Calu3 (cell line): ENCODE results near the gene WASHC1. TPM values are rescaled to one million over a fixed set of nuclear protein-coding genes. Genes with fewer than 3 reads are reported as not detected.
"Not testable (repeated sequence)": the region's sequence is repeated elsewhere in the genome, so short reads cannot be mapped to it uniquely, and the experiment has no call there.

Experiments used
- Bru-seq: library from RNA; stranded (reverse); fragments of 400-500 nt; gene quantifications from one replicate; lab custom pipeline; 2021; lab: Mats Ljungman, UMichigan
- BruChase-seq, 2 experiments: library from RNA; stranded (reverse); fragments of 400-500 nt; gene quantifications; one replicate each; lab custom pipeline; 2021; lab: Mats Ljungman, UMichigan
- BruUV-seq: library from RNA; stranded (reverse); fragments of 400-500 nt; replicated peaks from 2 replicates; lab custom pipeline; 2021; lab: Mats Ljungman, UMichigan
- CTCF ChIA-PET: fragments of 300-600 bp; sonication (Branson Sonifier 250); formaldehyde crosslinking; loops from one replicate; lab custom pipeline; 2022; ENCODE audit warnings: antibody characterized with exemption; lab: Charles Lee
- DNase-seq: peaks from one replicate; pipeline ENCODE4 v3.0.0; 2022
- H3K27ac Mint-ChIP-seq: one replicate; pipeline ENCODE4 v1.8.0; 2022; ENCODE audit warnings: mixed read lengths; ENCODE audit not compliant: unreplicated experiment
- H3K27me3 Mint-ChIP-seq: one replicate; pipeline ENCODE4 v1.8.0; 2022; ENCODE audit warnings: mixed read lengths; ENCODE audit not compliant: unreplicated experiment
- H3K36me3 Mint-ChIP-seq: one replicate; pipeline ENCODE4 v1.8.0; 2022; ENCODE audit warnings: mild to moderate bottlenecking, moderate library complexity, mixed read lengths; ENCODE audit not compliant: insufficient read depth, unreplicated experiment
- H3K4me1 Mint-ChIP-seq: one replicate; pipeline ENCODE4 v1.8.0; 2022; ENCODE audit warnings: mild to moderate bottlenecking, low read depth, mixed read lengths; ENCODE audit not compliant: unreplicated experiment
- H3K4me3 Mint-ChIP-seq: one replicate; pipeline ENCODE4 v1.8.0; 2022; ENCODE audit warnings: mild to moderate bottlenecking, low read depth, moderate library complexity, mixed read lengths; ENCODE audit not compliant: unreplicated experiment
- H3K9me3 Mint-ChIP-seq: one replicate; pipeline ENCODE4 v1.8.0; 2022; ENCODE audit warnings: low read depth, mixed read lengths; ENCODE audit not compliant: unreplicated experiment
- intact Hi-C: fragments of 100-400 bp; cut with micrococcal nuclease; formaldehyde crosslinking; loops from one replicate; pipeline ENCODE4 v1.10.0; 2022; ENCODE audit not compliant: unreplicated experiment
- long read RNA-seq: library from polyadenylated mRNA; stranded (forward); transcript quantifications from one replicate; pipeline ENCODE4 v2.0.0, GENCODE V29; 2022
- total RNA-seq: library from RNA; stranded (reverse); gene quantifications from 2 replicates; pipeline ENCODE4 v1.2.3, GENCODE V29; 2022

Gene WASHC1
- 14.4 and 17.2 TPM in 2 replicates for total RNA-seq
- Bru-seq, nascent RNA, result percentile 56 among the genes with signal in this experiment
- percentile 67 among the genes with signal in this experiment for BruChase-seq, experiment 1, labeled RNA remaining after a 6-hour chase
- BruChase-seq, experiment 2, labeled RNA remaining after a 2-hour chase, result percentile 71 among the genes with signal in this experiment
- long read RNA-seq, partial matches to known transcripts, result 5 of 24 reads
- long read RNA-seq, other reads (novel, unspliced or antisense), result 19 of 24 reads

- BruUV-seq, H3K27me3 Mint-ChIP-seq, intact Hi-C loops, H3K9me3 Mint-ChIP-seq, H3K4me3 Mint-ChIP-seq, H3K4me1 Mint-ChIP-seq, DNase-seq, CTCF ChIA-PET, H3K36me3 Mint-ChIP-seq, H3K27ac Mint-ChIP-seq: not testable (repeated sequence)
These were observed at the start of gene WASHC1 for GRCh38 chr9:29356-29755. Gene WASHC1 (minus strand): TSS chr9:29456. CDS start chr9:24999, 4,457 bp downstream.

GRCh38 chr9:78333-78732 is 49.1 kb upstream of the WASHC1 start:
- H3K9me3 Mint-ChIP-seq, DNase-seq, H3K36me3 Mint-ChIP-seq, CTCF ChIA-PET, H3K27ac Mint-ChIP-seq, H3K4me3 Mint-ChIP-seq, BruUV-seq, intact Hi-C loops, H3K4me1 Mint-ChIP-seq: not testable (repeated sequence)
- peaks cover 18% of the 10 kb centered on the region for H3K27me3 Mint-ChIP-seq

- H3K9me3 Mint-ChIP-seq, H3K4me3 Mint-ChIP-seq, H3K36me3 Mint-ChIP-seq, intact Hi-C loops, BruUV-seq, H3K27ac Mint-ChIP-seq, H3K4me1 Mint-ChIP-seq, CTCF ChIA-PET, DNase-seq: not testable (repeated sequence)
- peaks cover 25% of the 10 kb centered on the region for H3K27me3 Mint-ChIP-seq
These were observed 47.1 kb upstream of the WASHC1 start for GRCh38 chr9:76389-76788.

- BruUV-seq, H3K27ac Mint-ChIP-seq, CTCF ChIA-PET, H3K4me1 Mint-ChIP-seq, intact Hi-C loops, DNase-seq, H3K9me3 Mint-ChIP-seq, H3K36me3 Mint-ChIP-seq: not testable (repeated sequence)
- H3K4me3 Mint-ChIP-seq, result peak overlapping the region; percentile 44
- H3K27me3 Mint-ChIP-seq, result peaks cover 22% of the 10 kb centered on the region
These were observed 44.8 kb upstream of the WASHC1 start for GRCh38 chr9:73900-74525.

- H3K4me1 Mint-ChIP-seq, CTCF ChIA-PET, BruUV-seq, H3K9me3 Mint-ChIP-seq, intact Hi-C loops, H3K36me3 Mint-ChIP-seq, H3K27ac Mint-ChIP-seq, DNase-seq: not testable (repeated sequence)
- peaks cover 22% of the 10 kb centered on the region for H3K27me3 Mint-ChIP-seq
- H3K4me3 Mint-ChIP-seq, result peak overlapping the region; percentile 57
These were observed 44.0 kb upstream of the WASHC1 start for GRCh38 chr9:73076-73899.

- H3K4me3 Mint-ChIP-seq, H3K27ac Mint-ChIP-seq, H3K9me3 Mint-ChIP-seq, CTCF ChIA-PET, intact Hi-C loops, DNase-seq, BruUV-seq, H3K36me3 Mint-ChIP-seq, H3K4me1 Mint-ChIP-seq: not testable (repeated sequence)
- H3K27me3 Mint-ChIP-seq, result peaks cover 12% of the 10 kb centered on the region
These were observed 33.9 kb upstream of the WASHC1 start for GRCh38 chr9:63031-63629.

GRCh38 chr9:52678-53077 is 23.4 kb upstream of the WASHC1 start:
- intact Hi-C loops, DNase-seq, H3K4me3 Mint-ChIP-seq, H3K27ac Mint-ChIP-seq, H3K9me3 Mint-ChIP-seq, CTCF ChIA-PET, H3K36me3 Mint-ChIP-seq, H3K4me1 Mint-ChIP-seq, BruUV-seq: not testable (repeated sequence)
- peaks cover 18% of the 10 kb centered on the region for H3K27me3 Mint-ChIP-seq

- H3K36me3 Mint-ChIP-seq, H3K4me1 Mint-ChIP-seq, DNase-seq, intact Hi-C loops, CTCF ChIA-PET, H3K9me3 Mint-ChIP-seq, H3K27ac Mint-ChIP-seq, H3K4me3 Mint-ChIP-seq, BruUV-seq: not testable (repeated sequence)
- peaks cover 17% of the 10 kb centered on the region for H3K27me3 Mint-ChIP-seq
These were observed 19.1 kb upstream of the WASHC1 start for GRCh38 chr9:48190-48842.

- H3K27me3 Mint-ChIP-seq, result peaks cover 18% of the 10 kb centered on the region
- intact Hi-C loops, H3K27ac Mint-ChIP-seq, H3K36me3 Mint-ChIP-seq, CTCF ChIA-PET, H3K4me3 Mint-ChIP-seq, H3K4me1 Mint-ChIP-seq, BruUV-seq, DNase-seq, H3K9me3 Mint-ChIP-seq: not testable (repeated sequence)
These were observed 17.5 kb upstream of the WASHC1 start for GRCh38 chr9:46639-47271.
